HG03139 (cell line): Measurements from ENCODE around the gene NUMB.
"Not testable (repeated sequence)": the region's sequence is repeated elsewhere in the genome, so short reads cannot be mapped to it uniquely, and the experiment has no call there.

Experiments used
- ATAC-seq: cut with Tn5 transposase; IDR thresholded peaks from one replicate; pipeline ENCODE4 v1.9.1; 2021; ENCODE audit not compliant: unreplicated experiment

NUMB gene

DNA sequence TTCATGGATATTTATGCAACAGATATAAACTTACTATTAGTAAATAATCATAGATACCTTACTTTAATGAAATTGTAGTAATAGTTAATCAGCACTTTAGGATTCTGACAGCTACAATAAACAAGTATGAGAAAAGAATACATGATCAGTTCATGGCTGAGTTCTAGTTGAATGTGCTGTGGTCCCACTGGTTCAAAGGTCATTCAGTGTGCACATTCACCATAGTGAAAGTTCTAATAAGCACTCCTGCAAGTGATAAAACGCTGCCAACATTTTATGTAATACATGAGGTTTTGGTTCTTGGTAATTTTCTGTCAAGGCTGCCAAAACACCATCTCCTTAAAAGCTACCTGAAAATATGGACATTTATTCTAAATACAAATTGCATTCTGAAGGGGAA lies 92.6 kb downstream of the NUMB start:
- no peak for ATAC-seq

DNA sequence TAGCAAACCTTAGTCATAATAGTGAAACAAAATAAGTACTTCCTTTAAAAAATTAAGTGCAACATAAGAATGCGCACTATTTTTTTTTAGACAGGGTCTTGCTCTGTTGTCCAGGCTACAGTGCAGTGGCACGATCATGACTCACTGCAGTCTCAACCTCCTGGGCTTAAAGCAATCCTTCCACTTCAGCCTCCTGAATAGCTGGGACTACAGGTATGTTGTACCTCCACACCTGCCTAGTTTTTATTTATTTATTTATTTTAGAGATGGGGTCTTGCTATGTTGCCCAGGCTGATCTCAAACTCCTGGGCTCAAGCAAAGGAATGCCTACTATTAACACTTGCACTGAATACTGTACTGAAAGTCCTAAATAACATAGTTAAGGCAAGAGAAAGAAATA lies 93.8 kb downstream of the NUMB start:
- no peak for ATAC-seq

GRCh38 chr14:73359445-73359844 lies 98.9 kb downstream of the NUMB start:
- ATAC-seq, result no peak

DNA sequence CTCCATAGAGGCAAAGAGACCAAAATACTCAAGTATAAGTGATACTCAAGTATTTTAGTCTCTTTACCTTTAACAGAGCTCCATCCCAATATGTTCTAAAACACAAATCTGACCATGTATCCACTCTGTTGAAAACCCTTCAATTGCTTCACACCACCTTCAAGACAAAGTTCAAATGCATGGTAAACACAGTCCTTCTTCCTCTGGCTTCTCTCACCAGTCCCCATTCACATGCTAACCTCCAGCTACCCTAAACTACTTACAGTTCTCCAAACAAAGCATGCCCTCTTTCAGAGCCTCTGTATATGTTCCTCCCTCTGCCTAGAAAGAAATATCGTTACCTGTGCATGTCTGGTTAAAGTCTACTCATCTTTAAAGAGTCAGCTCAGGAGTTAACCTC lies 100.2 kb downstream of the NUMB start:
- ATAC-seq, result no peak

- not testable (repeated sequence) for ATAC-seq
These were observed 109.3 kb downstream of the NUMB start for GRCh38 chr14:73349091-73349490.

GRCh38 chr14:73344319-73344718 lies 114.0 kb downstream of the NUMB start:
- no peak for ATAC-seq

DNA sequence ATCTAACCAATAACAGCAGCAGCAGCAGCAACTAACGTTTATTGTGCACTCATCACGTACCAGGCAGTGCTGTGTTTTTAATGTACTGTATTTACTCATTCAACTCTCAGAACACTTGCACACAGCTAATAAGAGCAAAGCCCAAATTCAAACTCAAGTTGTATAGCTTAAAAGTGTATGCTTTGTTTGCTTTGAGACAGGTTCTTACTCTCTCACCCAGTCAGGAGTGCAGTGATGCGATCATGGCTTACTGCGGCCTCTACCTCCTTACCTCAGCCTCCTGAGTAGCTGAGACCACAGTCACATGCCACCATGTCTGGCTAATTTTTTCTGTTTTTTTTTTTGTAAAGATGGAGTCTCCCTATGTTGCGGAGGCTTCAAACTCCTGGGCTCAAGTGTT lies 115.7 kb downstream of the NUMB start:
- no peak for ATAC-seq

DNA sequence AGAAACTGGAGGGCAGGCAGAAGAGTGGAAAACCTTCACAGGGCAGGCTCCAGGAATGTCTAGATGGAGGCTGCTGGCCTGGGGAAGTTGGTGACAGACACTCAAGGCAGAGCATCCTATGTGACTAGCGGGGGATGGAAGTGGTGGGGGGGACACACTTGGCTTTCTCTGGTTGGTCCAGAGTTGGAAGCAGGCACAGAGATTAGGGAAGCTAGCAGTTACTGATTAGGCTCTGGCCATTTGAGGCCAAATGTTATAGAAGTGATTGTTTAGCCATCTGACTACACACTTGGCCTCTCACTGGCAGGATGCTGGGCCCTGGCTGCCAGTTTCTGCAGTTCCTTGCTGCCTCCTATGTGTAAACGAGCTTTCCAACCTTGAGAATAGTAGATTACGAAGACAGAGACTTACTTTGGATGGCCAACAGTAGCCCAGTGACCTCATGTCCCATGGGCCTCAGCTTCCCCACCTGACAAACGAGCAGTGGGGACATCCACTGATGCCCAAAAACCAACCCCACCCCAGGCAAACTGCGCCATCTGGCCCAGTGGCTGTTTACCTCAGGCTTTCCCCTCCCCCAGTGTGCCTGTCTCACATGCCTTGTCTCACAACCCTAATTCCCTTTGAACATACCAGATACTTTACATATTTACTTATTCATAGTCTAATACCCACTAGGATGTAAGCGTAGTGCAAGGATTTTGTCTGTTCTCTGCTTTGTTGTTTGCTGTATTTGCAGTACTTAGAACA lies 118.3 kb downstream of the NUMB start:
- no peak for ATAC-seq

DNA sequence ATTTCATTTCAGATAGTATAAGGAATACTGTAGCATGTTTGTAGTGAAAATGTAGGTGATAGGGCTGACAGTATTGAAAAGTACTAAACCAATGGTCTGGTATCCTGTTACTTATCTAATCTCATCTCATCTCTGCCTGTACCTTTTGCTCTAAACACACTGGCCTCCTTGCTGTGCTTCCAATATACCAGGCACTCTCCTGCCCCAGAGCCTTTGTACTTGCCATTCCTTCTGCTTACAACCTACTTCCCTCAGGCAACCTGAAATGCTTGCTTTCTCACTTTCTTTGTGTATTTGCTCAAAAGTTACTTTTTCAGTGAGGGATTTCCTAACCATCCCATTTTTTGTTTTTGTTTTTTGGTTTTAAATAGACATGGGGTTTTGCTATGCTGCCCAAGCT lies 119.1 kb downstream of the NUMB start:
- ATAC-seq, result no peak

GRCh38 chr14:73338551-73338950 lies 119.8 kb downstream of the NUMB start:
- ATAC-seq, result no peak

GRCh38 chr14:73333031-73333430 lies 125.3 kb downstream of the NUMB start:
- ATAC-seq, result no peak

DNA sequence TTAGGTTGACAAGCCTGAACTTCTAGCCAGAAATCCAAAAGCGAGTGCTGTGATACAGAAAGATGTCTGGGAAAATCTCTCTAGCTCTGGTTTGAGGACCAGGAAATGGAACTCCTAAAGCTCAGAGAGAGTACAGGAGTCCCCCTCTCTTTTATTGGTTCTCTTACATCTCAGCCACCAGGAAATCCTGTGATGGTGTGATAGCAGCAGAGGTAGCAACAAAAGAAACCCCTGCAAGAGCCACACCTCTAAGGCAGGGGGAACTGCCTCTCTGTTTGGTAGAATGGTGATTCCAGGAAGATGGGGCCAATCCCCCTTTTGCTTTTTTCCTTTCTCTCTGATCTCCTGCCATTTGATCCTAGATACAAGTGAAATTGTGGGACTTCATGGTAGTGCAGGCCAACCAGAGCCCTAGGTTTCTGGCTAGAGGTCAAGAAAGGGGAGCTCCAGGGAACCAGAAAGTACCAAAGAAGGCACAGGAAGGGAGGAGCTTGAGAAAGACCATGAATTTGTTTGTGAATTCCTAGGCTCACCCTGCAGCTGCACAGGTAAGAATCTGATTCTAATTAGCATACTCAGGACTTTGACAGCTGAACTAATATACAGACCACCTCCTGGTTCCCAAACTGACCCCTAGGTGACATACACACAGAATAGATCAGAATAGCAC lies 132.6 kb downstream of the NUMB start:
- no peak for ATAC-seq

DNA sequence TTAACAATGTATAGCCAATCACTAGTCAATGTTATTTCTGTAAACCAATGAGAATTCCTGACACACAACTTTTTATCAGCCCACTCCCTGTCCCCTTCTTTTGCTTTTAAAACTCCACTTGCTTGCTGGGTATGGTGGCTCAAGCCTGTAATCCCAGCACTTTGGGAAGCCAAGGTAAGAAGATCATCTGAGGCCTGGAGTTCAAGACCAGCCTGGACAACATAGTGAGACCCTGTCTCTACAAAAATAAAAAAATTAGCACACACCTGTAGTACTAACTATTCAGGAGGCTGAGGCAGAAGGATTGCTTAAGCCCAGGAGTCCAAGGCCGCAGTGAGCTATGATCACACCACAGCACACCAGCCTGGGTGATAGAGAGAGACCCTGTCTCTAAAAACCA lies 133.3 kb downstream of the NUMB start:
- ATAC-seq, result no peak

DNA sequence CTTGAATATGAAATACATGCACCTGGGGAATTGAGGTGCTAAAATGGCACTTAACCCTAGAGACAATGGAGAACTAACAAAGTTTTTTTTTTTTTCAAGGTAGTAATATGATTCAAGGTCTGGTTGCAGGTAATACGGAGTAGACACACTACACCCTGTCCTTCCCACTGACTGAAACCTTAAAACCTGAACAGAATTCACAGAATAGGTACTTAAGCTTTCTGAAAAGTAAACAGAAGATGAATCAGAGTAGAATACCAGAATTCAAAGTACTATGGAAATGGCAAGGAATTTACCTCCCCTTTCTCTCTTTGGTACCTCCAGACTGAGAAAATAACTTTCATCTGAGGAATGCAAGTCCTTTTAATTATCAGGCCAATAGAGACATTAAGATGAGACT lies 133.8 kb downstream of the NUMB start:
- no peak for ATAC-seq

- ATAC-seq, result no peak
These were observed 134.4 kb downstream of the NUMB start for GRCh38 chr14:73323896-73324399.

DNA sequence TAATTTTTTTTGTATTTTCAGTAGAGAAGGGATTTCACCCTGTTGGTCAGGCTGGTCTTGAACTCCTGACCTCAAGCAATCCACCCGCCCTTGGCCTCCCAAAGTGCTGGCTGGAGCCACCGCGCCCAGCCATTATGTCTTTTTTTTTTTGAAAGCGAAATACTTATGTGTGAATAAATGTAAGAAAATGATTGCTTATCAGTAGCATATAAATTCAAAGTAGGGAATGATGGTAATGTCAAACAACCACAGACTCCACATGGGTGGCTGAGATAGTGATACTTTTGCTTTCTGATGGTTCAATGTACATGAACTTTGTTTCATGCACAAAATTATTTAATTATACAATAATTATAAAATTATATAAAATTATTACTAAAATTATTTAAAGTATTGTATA lies 145.2 kb downstream of the NUMB start:
- ATAC-seq, result no peak

DNA sequence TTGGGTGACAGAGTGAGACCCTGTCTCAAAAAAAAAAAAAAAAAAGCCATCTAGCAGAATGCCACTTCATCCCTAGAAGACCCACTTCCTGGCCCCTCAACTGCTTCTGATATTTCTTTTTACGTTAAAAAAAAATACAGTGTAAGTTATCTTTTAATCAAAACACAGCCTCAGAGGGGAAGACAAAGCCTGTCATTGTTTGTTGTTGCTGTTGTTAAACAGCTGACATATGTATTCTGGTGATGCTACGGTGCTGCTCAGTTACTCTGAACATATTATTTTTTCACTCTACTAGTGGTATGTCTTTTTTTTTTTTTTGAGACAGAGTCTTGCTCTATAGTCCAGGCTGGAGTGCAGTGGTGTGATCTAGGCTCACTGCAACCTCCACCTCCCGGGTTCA lies 145.7 kb downstream of the NUMB start:
- ATAC-seq, result no peak

GRCh38 chr14:73311708-73312030 lies 146.7 kb downstream of the NUMB start:
- ATAC-seq, result no peak

DNA sequence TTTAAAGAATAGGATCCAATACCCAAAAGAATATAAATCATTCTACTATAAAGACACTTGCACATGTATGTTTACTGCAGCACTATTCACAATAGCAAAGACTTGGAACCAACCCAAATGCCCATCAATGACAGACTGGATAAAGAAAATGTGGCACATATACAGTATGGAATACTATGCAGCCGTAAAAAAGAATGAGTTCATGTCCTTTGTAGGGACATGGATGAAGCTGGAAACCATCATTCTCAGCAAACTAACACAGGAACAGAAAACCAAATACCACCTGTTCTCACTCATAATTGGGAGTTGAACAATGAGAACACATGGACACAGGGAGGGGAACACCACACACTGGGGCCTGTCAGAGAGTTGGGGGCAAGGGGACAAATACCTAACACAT lies 149.1 kb downstream of the NUMB start:
- not testable (repeated sequence) for ATAC-seq

- ATAC-seq, result no peak
These were observed 151.1 kb downstream of the NUMB start for GRCh38 chr14:73307261-73307660.

- no peak for ATAC-seq
These were observed 152.8 kb downstream of the NUMB start for GRCh38 chr14:73305499-73305898.

DNA sequence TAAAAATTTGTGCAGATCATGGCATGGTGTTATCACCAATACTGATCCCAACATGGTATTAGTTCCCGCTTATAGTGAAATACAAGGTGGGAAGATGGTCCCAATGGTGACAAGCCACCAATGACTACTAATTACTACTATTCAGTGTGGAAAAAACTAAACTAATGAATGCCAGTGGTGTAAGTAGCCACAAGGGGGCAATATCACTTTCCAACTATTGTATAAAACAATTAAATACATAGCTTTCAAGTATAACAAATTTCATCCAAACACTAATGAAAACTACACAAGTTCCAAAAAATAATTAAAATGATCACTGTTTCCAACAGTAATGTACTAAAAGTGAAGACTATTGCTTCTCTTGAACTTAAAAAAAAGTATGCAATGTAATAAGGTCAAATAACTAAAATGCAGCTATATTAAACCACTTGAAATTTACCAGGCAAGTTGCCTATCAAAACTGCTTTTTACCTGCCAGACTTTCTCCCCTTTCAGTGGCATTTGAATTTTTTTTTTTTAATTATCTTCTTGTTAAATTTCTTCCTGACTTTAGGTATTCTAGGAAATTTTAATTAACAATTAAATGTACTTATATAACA lies 163.0 kb downstream of the NUMB start:
- ATAC-seq, result no peak
